ENCODE data around the gene TBCC. TPM values are rescaled to one million over a fixed set of nuclear protein-coding genes. Genes with fewer than 3 reads are reported as not detected.

TBCC gene
- total RNA-seq, 2 experiments from 2014 or later, result 78.0 to 136 TPM

- peaks cover 63% of the 10 kb centered on the region for H3K79me2 ChIP-seq (ENCODE audit: insufficient read depth, low read depth, low read length)
- H3K4me1 ChIP-seq (ENCODE audit: insufficient read depth, low read length, poor library complexity, severe bottlenecking), result peaks cover 53% of the 10 kb centered on the region
- no TSS peak for BruUV-seq (replicated peaks)
- H4K20me1 ChIP-seq (ENCODE audit: insufficient read depth, low read length), result peaks cover 9% of the 10 kb centered on the region; the same call in 1 of the 2 replicates
- intact Hi-C loops (cut with micrococcal nuclease; ENCODE audit: unreplicated experiment), result loop anchor here (10.0 kb wide), 2 partner anchors 720 to 1020 kb away; no protein-coding TSS in a partner anchor
- H3K9me2 ChIP-seq (ENCODE audit: insufficient read depth, low read length), result no peaks in the 10 kb centered on the region
- DNase-seq (ENCODE audit: low spot score), result no peak
- ChIA-PET CTCF (ENCODE audit: unreplicated experiment) (no interaction called here), POLR2A (interaction anchor here (1.4 to 14.2 kb wide), 2 partner anchors 33 to 135 kb away, joined by 3 to 494 read pairs; partner anchors contain the start of genes BICRAL and RPL7L1)
- peak overlapping the region; percentile 82 for H3K4me3 ChIP-seq (ENCODE audit: low read depth, low read length, poor library complexity, severe bottlenecking)
- no peak for TF ChIP-seq EZH2phosphoT487 (IDR thresholded peaks at IDR 0.05; ENCODE audit: borderline replicate concordance, low read depth, low read length)
- no peak for TF ChIP-seq CTCF (conservative IDR thresholded peaks at IDR 0.05; ENCODE audit: low read length)
- H3K4me2 ChIP-seq (ENCODE audit: low read length), result peak overlapping the region; percentile 75
- no peak overlapping the region for H2AFZ ChIP-seq (ENCODE audit: low read length)
- peaks cover 20% of the 10 kb centered on the region for H3K36me3 ChIP-seq (ENCODE audit: insufficient read depth, low read length)
- H3K9me3 ChIP-seq (ENCODE audit: low read length), result no peaks in the 10 kb centered on the region
- H3K27ac ChIP-seq (ENCODE audit: low read depth, low read length, poor library complexity, severe bottlenecking), result peak overlapping the region; percentile 95
Observed at GRCh38 chr6:42744351-42744893, 1.5 kb downstream of the TBCC start.

GRCh38 chr6:42742116-42742894, 3.6 kb downstream of the TBCC start:
- intact Hi-C loops (cut with micrococcal nuclease; ENCODE audit: unreplicated experiment), result loop anchor here (10.0 kb wide), 2 partner anchors 718 to 1018 kb away; no protein-coding TSS in a partner anchor
- no peak overlapping the region for H2AFZ ChIP-seq (ENCODE audit: low read length)

More at GRCh38 chr6:42742116-42742894, 3.6 kb downstream of the TBCC start:
- H3K9me3 ChIP-seq (ENCODE audit: low read length), result no peaks in the 10 kb centered on the region
- no peak for TF ChIP-seq CTCF (conservative IDR thresholded peaks at IDR 0.05; ENCODE audit: low read length)
- peak overlapping the region; percentile 75 for H3K4me2 ChIP-seq (ENCODE audit: low read length)
- peaks cover 48% of the 10 kb centered on the region for H3K79me2 ChIP-seq (ENCODE audit: insufficient read depth, low read depth, low read length)
- H3K27ac ChIP-seq (ENCODE audit: low read depth, low read length, poor library complexity, severe bottlenecking), result peak overlapping the region; percentile 95
- peaks cover 9% of the 10 kb centered on the region; the same call in 1 of the 2 replicates for H4K20me1 ChIP-seq (ENCODE audit: insufficient read depth, low read length)
- no peaks in the 10 kb centered on the region for H3K9me2 ChIP-seq (ENCODE audit: insufficient read depth, low read length)
- H3K4me3 ChIP-seq (ENCODE audit: low read depth, low read length, poor library complexity, severe bottlenecking), result peak overlapping the region; percentile 82
- H3K36me3 ChIP-seq (ENCODE audit: insufficient read depth, low read length), result peaks cover 20% of the 10 kb centered on the region
- POLR2A ChIA-PET, result interaction anchor here (0.7 to 14.2 kb wide), 10 partner anchors 7 to 291 kb away, joined by 3 to 494 read pairs (median 4); partner anchors contain the start of gene BICRAL
- peak; percentile 93 for DNase-seq (ENCODE audit: low spot score)
- no TSS peak for BruUV-seq (replicated peaks)
- peaks cover 46% of the 10 kb centered on the region for H3K4me1 ChIP-seq (ENCODE audit: insufficient read depth, low read length, poor library complexity, severe bottlenecking)
- CTCF ChIA-PET (ENCODE audit: unreplicated experiment), result interaction anchor here (1.0 to 1.3 kb wide), 3 partner anchors 16 to 33 kb away, joined by 3 to 6 read pairs (median 3); no protein-coding TSS in a partner anchor

Measured in OCI-LY7 (cell line).